NCI-H2107 treated with DMSO at 0.1 percent for 48 hours (cell line): ENCODE measurements around the gene LRRK1.

Experiments
- DNase-seq: peaks from one replicate; lab custom pipeline; 2025; ENCODE audit not compliant: unreplicated experiment; lab: John Stamatoyannopoulos, UW

LRRK1 gene

DNA sequence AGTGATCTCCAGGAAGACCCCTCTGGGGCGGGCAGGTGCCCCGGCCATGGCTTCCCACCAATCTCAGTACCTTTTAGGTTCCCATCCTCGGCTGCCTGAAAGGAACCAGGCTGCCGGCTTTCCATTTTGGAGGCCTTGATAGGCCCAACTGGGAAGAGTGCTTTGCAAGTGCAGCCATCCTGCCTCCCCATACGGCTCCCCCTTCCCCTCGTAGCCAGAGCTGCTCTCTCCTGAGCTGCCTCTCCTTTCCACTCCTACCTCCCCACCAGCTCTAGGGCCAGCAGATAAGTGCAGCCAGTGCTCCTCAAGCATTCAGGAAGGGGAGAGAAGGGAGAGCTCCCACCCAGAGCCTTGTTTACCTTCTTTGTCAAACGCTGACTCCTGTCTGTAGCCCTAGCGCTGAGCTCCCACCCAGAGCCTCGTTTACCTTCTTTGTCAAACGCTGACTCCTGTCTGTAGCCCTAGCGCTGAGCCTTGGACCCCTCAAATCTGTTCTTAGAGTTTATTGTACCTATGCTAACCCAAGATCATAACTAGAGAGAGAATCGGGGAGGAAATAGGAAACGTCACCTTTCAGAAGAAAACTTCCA is 133.0 kb downstream of the LRRK1 start:
- DNase-seq = no peak

DNA sequence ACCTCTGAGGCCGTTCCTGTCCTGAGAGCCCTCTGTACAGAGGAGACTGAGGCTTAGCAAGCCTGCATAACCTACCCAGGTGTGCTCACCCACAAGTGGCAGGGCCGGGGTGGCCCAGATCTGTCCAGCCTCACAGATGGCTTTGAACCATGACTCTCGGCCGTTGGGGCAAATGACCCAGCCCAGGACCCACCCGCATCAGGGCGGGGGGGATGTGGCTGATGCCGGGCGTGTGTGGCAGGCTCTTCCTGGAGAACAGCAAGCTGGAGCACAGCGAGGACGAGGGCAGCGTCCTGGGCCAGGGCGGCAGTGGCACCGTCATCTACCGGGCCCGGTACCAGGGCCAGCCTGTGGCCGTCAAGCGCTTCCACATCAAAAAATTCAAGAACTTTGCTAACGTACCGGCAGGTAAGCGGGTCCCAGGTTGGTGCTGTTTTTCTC is 133.5 kb downstream of the LRRK1 start:
- no peak for DNase-seq

DNA sequence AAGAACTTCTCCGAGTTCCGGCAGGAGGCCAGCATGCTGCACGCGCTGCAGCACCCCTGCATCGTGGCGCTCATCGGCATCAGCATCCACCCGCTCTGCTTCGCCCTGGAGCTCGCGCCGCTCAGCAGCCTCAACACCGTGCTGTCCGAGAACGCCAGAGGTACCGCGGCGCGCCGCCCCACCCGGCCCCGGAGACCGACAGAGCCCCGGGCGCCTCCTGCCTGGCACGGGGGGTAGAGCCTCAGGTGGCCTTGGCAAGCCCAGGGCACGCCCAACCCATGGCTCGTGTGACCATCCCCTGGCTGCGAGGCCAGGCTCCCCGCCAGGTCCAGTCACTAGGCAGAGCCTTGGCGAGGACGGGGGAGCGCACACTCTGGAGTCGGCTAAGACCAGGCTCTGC is 134.1 kb downstream of the LRRK1 start:
- DNase-seq = no peak

- DNase-seq = no peak
These were observed 135.0 kb downstream of the LRRK1 start for GRCh38 chr15:101054116-101054515.

DNA sequence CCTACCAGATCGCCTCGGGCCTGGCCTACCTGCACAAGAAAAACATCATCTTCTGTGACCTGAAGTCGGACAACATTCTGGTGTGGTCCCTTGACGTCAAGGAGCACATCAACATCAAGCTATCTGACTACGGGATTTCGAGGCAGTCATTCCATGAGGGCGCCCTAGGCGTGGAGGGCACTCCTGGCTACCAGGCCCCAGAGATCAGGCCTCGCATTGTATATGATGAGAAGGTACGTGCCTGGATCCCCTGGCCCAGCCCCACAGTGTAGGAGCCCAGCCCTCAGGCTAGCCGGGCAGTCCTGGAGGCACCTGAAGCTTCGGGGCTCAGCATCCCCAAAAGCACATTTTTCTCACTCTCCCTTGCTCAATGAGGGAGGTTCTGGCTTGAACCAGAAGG is 135.8 kb downstream of the LRRK1 start:
- DNase-seq = no peak

GRCh38 chr15:101055411-101055810 is 136.3 kb downstream of the LRRK1 start:
- no peak for DNase-seq

DNA sequence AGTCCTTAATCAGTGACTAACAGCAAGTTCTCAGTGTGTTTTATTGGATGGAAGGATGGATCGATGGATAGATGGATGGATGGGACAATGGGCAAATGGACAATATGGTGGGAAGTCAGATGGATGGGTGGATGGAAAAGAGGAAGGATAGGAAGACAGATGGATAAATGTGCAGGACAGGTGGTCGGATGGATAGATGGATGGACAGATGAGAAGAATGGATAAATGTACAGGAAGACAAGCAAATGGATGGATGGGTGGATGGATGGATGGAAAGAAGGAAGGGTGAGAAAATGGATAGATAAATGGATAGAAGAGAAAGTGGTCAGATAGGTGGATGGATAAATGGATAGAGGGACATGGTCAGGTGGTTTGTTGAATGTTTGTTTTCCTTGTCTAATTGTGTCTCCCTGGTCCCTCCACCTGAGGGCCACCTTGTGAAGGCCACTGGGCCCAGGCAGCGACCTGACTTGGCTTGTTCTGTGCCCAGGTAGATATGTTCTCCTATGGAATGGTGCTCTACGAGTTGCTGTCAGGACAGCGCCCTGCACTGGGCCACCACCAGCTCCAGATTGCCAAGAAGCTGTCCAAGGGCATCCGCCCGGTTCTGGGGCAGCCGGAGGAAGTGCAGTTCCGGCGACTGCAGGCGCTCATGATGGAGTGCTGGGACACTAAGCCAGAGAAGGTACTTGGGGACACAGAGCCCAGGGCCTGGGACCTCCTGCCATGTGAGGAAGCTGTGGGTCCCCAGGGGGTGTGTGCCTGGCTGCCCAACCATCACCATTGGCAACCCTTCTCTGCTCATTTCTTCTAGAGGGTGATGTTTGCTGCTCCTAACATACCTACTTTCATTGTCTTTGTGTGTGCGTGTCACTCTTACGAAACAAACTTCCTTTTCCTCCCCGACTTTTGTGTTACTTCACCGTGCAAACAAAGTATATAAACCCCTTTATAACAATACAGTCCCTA is 137.5 kb downstream of the LRRK1 start:
- DNase-seq = no peak

GRCh38 chr15:101057841-101058407 is 138.8 kb downstream of the LRRK1 start:
- no peak for DNase-seq

- DNase-seq = no peak
These were observed 139.6 kb downstream of the LRRK1 start for GRCh38 chr15:101058735-101059134.

DNA sequence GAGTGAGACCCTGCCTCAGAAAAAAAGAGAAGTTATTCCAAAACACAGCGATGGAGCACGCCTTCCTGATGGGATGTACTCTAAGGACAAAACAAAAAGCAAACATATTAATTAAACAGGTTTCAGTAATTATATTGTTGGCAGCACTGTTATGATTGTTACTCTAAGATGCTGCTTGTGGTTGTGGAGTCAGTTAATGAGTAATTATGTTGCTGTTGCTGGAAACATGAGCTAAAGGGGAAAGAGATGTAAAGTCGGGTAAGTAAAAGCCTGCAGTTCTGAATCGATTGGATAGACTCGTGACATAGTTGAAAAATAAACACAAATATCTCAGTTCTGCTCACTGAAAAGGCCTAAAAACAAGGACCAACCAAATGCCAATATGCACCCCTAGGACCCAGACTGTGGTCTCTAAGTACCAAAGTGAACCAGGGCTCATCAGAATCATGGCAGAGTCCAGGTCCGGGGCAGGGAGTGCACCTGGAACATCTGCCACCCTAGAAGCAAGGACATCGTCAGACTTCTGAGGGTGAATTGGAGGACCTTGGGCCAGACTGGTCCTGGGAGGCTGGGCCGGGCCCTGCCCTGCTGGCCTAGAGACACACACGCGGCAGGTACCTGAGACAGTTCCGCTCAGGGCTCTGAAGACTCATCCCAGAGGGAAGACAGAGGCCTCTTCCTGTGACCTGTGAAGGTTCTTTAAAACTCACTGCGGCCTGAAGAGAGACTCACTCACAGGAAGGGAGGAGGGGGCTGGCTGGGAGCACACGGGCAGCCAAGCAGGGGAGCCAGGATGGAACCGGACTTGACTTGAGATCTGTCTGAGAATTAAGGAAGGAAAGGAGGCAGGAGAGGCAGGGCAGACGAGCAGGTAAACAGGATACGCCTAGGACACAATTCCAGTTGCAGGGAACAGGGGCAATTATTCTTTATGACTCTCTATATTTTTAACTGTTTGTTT is 140.5 kb downstream of the LRRK1 start:
- no peak for DNase-seq

DNA sequence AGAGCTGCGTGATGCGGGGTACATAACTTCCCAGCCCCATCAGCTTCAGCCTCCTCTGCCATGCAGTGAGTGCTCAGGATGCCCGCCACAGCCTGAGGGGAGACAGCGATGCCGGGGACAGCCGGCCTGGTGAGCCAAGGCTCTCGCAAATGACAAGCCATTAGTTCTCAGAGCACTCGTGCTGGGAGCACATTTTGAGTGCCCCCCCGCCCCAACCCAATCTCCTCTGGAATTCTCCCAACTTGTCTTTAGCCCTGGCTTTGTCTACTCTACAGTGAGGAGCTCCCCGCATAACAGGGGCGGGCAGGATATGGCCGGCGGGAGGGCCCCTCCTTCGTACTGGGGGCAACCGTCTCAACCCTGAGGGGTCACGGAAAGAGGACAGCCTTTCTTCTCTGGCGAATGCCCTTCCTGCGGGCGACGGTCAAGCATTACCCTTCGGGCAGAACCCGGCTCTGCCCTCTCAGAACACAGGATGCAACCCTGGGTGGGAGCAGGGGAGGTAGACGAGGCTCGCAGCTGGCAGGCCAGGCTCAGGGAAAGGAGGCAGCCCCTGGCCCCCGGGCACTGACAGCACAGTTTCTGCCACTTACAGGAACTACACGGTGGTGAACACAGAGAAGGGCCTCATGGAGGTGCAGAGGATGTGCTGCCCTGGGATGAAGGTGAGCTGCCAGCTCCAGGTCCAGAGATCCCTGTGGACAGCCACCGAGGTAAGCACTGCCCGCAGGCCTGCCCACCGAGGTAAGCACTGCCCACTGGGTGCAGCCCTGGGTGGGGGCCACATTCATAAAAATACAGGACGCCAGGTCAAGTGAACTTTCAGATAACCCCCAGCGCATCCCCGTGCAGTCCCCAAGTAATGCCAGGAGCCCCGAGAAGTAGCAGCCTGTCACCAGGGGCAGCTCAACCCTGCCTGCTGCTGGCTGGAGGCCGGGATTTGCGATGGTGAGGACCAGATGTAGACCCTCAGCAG is 141.7 kb downstream of the LRRK1 start:
- no peak for DNase-seq

- no peak for DNase-seq
These were observed 142.9 kb downstream of the LRRK1 start for GRCh38 chr15:101062063-101062462.

GRCh38 chr15:101062471-101063171 is 143.5 kb downstream of the LRRK1 start:
- DNase-seq = no peak

- DNase-seq = no peak
These were observed 144.1 kb downstream of the LRRK1 start for GRCh38 chr15:101063212-101063611.

GRCh38 chr15:101063891-101064794 is 145.0 kb downstream of the LRRK1 start:
- DNase-seq = no peak

- no peak for DNase-seq
These were observed 145.8 kb downstream of the LRRK1 start for GRCh38 chr15:101064795-101065569.

DNA sequence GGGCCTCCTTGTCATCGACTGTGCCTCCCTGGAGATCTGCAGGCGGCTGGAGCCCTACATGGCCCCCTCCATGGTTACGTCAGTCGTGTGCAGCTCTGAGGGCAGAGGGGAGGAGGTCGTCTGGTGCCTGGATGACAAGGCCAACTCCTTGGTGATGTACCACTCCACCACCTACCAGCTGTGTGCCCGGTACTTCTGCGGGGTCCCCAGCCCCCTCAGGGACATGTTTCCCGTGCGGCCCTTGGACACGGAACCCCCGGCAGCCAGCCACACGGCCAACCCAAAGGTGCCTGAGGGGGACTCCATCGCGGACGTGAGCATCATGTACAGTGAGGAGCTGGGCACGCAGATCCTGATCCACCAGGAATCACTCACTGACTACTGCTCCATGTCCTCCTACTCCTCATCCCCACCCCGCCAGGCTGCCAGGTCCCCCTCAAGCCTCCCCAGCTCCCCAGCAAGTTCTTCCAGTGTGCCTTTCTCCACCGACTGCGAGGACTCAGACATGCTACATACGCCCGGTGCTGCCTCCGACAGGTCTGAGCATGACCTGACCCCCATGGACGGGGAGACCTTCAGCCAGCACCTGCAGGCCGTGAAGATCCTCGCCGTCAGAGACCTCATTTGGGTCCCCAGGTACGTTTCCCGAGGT is 146.5 kb downstream of the LRRK1 start:
- DNase-seq = no peak
